ENCODE measurements around the gene CRYZL1. TPM values are rescaled to one million over a fixed set of nuclear protein-coding genes. Genes with fewer than 3 reads are reported as not detected.

The CRYZL1 gene
- total RNA-seq, 1 donor from 2014 or later, result 10.8 TPM

GRCh38 chr21:33655588-33656221 lies 14.2 kb upstream of the CRYZL1 start:
- FAIRE-seq, result no peak
- no peaks in the 10 kb centered on the region for H3K27me3 ChIP-seq (ENCODE audit: control insufficient read depth, insufficient read depth, low read length)
- H3K36me3 ChIP-seq (ENCODE audit: control insufficient read depth, insufficient read depth, low read length), result no peaks in the 10 kb centered on the region
- no peak overlapping the region for H3K4me3 ChIP-seq (ENCODE audit: low read depth, low read length)
- TF ChIP-seq CTCF (IDR thresholded peaks at IDR 0.05; ENCODE audit: insufficient read depth, low read length, severe bottlenecking), result no peak
- DNase-seq (ENCODE audit: low read depth), result peak; percentile 97

- FAIRE-seq (no peak), DNase-seq (ENCODE audit: low read depth) (no peak)
- H3K36me3 ChIP-seq (ENCODE audit: control insufficient read depth, insufficient read depth, low read length), result no peaks in the 10 kb centered on the region
- H3K4me3 ChIP-seq (ENCODE audit: low read depth, low read length), result no peak overlapping the region
- no peak for TF ChIP-seq CTCF (IDR thresholded peaks at IDR 0.05; ENCODE audit: insufficient read depth, low read length, severe bottlenecking)
- H3K27me3 ChIP-seq (ENCODE audit: control insufficient read depth, insufficient read depth, low read length), result no peaks in the 10 kb centered on the region
These were observed 12.9 kb upstream of the CRYZL1 start for GRCh38 chr21:33654412-33654811.

- FAIRE-seq, result no peak
- Histone ChIP-seq H3K27me3 (ENCODE audit: control insufficient read depth, insufficient read depth, low read length) (no peaks in the 10 kb centered on the region), H3K36me3 (ENCODE audit: control insufficient read depth, insufficient read depth, low read length) (no peaks in the 10 kb centered on the region), H3K4me3 (ENCODE audit: low read depth, low read length) (no peak overlapping the region)
- no peak for DNase-seq (ENCODE audit: low read depth)
- TF ChIP-seq CTCF (IDR thresholded peaks at IDR 0.05; ENCODE audit: insufficient read depth, low read length, severe bottlenecking), result no peak
These were observed 10.6 kb upstream of the CRYZL1 start for GRCh38 chr21:33651965-33652680.

GRCh38 chr21:33650929-33651509 lies 9.5 kb upstream of the CRYZL1 start:
- no peaks in the 10 kb centered on the region for H3K27me3 ChIP-seq (ENCODE audit: control insufficient read depth, insufficient read depth, low read length)
- FAIRE-seq, result no peak
- DNase-seq (ENCODE audit: low read depth), result no peak
- no peak for TF ChIP-seq CTCF (IDR thresholded peaks at IDR 0.05; ENCODE audit: insufficient read depth, low read length, severe bottlenecking)
- H3K4me3 ChIP-seq (ENCODE audit: low read depth, low read length), result no peak overlapping the region
- H3K36me3 ChIP-seq (ENCODE audit: control insufficient read depth, insufficient read depth, low read length), result no peaks in the 10 kb centered on the region

GRCh38 chr21:33650230-33650629 lies 8.7 kb upstream of the CRYZL1 start:
- no peak for FAIRE-seq

More at GRCh38 chr21:33650230-33650629, 8.7 kb upstream of the CRYZL1 start:
- no peak for TF ChIP-seq CTCF (IDR thresholded peaks at IDR 0.05; ENCODE audit: insufficient read depth, low read length, severe bottlenecking)
- no peak overlapping the region for H3K4me3 ChIP-seq (ENCODE audit: low read depth, low read length)
- no peak for DNase-seq (ENCODE audit: low read depth)
- no peaks in the 10 kb centered on the region for H3K36me3 ChIP-seq (ENCODE audit: control insufficient read depth, insufficient read depth, low read length)
- no peaks in the 10 kb centered on the region for H3K27me3 ChIP-seq (ENCODE audit: control insufficient read depth, insufficient read depth, low read length)
